GM23248 (cell line): ENCODE measurements around the gene PLEKHA5. TPM values are rescaled to one million over a fixed set of nuclear protein-coding genes. Genes with fewer than 3 reads are reported as not detected.

Experiments used
- DNase-seq: peaks from one replicate; pipeline ENCODE4 v3.0.0-alpha.2; 2015
- H2AFZ ChIP-seq: fragments of 200-600 bp; sonication (generic); 2 replicates; pipeline ENCODE4 v1.6.1; 2016; ENCODE audit warnings: antibody characterized with exemption
- H3F3A ChIP-seq: fragments of 200-600 bp; sonication (generic); 2 replicates; pipeline ENCODE4 v1.6.1; 2016; ENCODE audit warnings: mild to moderate bottlenecking, antibody characterized with exemption, mixed run types; ENCODE audit not compliant: insufficient read depth
- H3K27ac ChIP-seq: fragments of 200-600 bp; sonication (generic); 2 replicates; pipeline ENCODE4 v1.5.1; 2016; ENCODE audit warnings: mild to moderate bottlenecking
- H3K27me3 ChIP-seq: fragments of 200-600 bp; sonication (generic); replicated peaks from 2 replicates; pipeline ENCODE4 v1.6.1; 2016; ENCODE audit warnings: mild to moderate bottlenecking; ENCODE audit not compliant: insufficient read depth
- H3K36me3 ChIP-seq: fragments of 200-600 bp; sonication (generic); 2 replicates; pipeline ENCODE4 v1.6.1; 2016; ENCODE audit warnings: low read depth, mild to moderate bottlenecking
- H3K4me1 ChIP-seq: fragments of 200-600 bp; sonication (generic); 2 replicates; pipeline ENCODE4 v1.6.1; 2016; ENCODE audit warnings: mild to moderate bottlenecking; ENCODE audit not compliant: insufficient read depth
- H3K4me2 ChIP-seq: fragments of 200-600 bp; sonication (generic); one replicate; pipeline ENCODE4 v1.6.1; 2016; ENCODE audit warnings: mild to moderate bottlenecking; ENCODE audit not compliant: unreplicated experiment
- H3K4me3 ChIP-seq: fragments of 200-600 bp; sonication (generic); 2 replicates; pipeline ENCODE4 v1.5.1; 2016; ENCODE audit warnings: mild to moderate bottlenecking
- H3K79me2 ChIP-seq: fragments of 200-600 bp; sonication (generic); 2 replicates; pipeline ENCODE4 v1.6.1; 2016; ENCODE audit warnings: mild to moderate bottlenecking; ENCODE audit not compliant: insufficient read depth
- H3K9ac ChIP-seq: fragments of 200-600 bp; sonication (generic); 2 replicates; pipeline ENCODE4 v1.6.1; 2016; ENCODE audit warnings: mild to moderate bottlenecking
- H3K9me2 ChIP-seq: fragments of 200-600 bp; sonication (generic); 2 replicates; pipeline ENCODE4 v1.6.1; 2016; ENCODE audit warnings: mixed run types, mild to moderate bottlenecking, moderate library complexity; ENCODE audit not compliant: insufficient read depth
- H3K9me3 ChIP-seq: fragments of 200-600 bp; sonication (generic); one replicate; pipeline ENCODE4 v1.6.1; 2017; ENCODE audit warnings: low read depth
- H4K20me1 ChIP-seq: fragments of 200-600 bp; sonication (generic); 2 replicates; pipeline ENCODE4 v1.6.0; 2016; ENCODE audit not compliant: insufficient read depth
- EZH2 ChIP-seq: fragments of 200-600 bp; sonication (generic); IDR thresholded peaks from 2 replicates; pipeline ENCODE4 v1.6.1; 2018; ENCODE audit warnings: antibody characterized with exemption, mild to moderate bottlenecking; ENCODE audit not compliant: insufficient read depth, poor library complexity, severe bottlenecking
- EZH2phosphoT487 ChIP-seq: fragments of 200-600 bp; sonication (generic); IDR thresholded peaks from 2 replicates; pipeline ENCODE4 v1.6.1; 2018; ENCODE audit warnings: antibody characterized with exemption, moderate library complexity, mild to moderate bottlenecking, low read depth; ENCODE audit not compliant: insufficient read depth
- WGBS, 2 experiments: methylation state at CpG; one replicate each; pipeline ENCODE4 v1.1.6; 2015 to 2017; ENCODE audit warnings: low lambda C conversion rate in 2 of 2, low coverage in 1 of 2; ENCODE audit errors: missing lambda C conversion rate in 2 of 2; 5-methylcytosine and 5-hydroxymethylcytosine counted together
- in situ Hi-C: fragments of 300-500 bp; cut with MboI; formaldehyde crosslinking; loops from 2 replicates; pipeline ENCODE4 v1.15.0; 2020
- polyA plus RNA-seq: library from polyadenylated mRNA; unstranded; fragments of >200 nt; fragmentation: Nextera tagmentation; extraction: Ambion mirVana; gene quantifications from 2 replicates; pipeline ENCODE4 v1.2.1, GENCODE V29; 2016
- total RNA-seq: library from RNA; depleted of rRNA; stranded (reverse); fragments of >200 nt; shearing (Covaris generic); gene quantifications from 2 replicates; pipeline ENCODE4 v1.2.3, GENCODE V29; 2014

Gene PLEKHA5
- total and polyA plus RNA-seq, 2 experiments from 2014 or later = 10.0 to 12.1 TPM

GRCh38 chr12:19186722-19187661, 57.5 kb downstream of the PLEKHA5 start:
- WGBS, 2 experiments = 55 to 56% methylated on average over 4 of the region's 4 CpGs
- H3K4me3 ChIP-seq = peak overlapping the region; percentile 49
- no peaks in the 10 kb centered on the region for H3K9me2 ChIP-seq
- peak overlapping the region; percentile 70 for H3K4me2 ChIP-seq
- no peaks in the 10 kb centered on the region for H3K9me3 ChIP-seq
- H2AFZ ChIP-seq = peak overlapping the region; percentile 58
- no peaks in the 10 kb centered on the region for H3K27me3 ChIP-seq
- in situ Hi-C loops = no loop called here
- DNase-seq = peak; percentile 75
- no peaks in the 10 kb centered on the region for H3K36me3 ChIP-seq
- no peak for TF ChIP-seq EZH2
- TF ChIP-seq EZH2phosphoT487 = no peak
- peaks cover 40% of the 10 kb centered on the region for H3K4me1 ChIP-seq
- H4K20me1 ChIP-seq = 0 out of 2 replicates have a peak, but pooled peaks cover 3% of the 10 kb centered on the region
- H3K9ac ChIP-seq = no peak overlapping the region
- peaks cover 13% of the 10 kb centered on the region for H3K79me2 ChIP-seq
- no peak overlapping the region for H3K27ac ChIP-seq
- peaks cover 16% of the 10 kb centered on the region for H3F3A ChIP-seq

GRCh38 chr12:19189522-19189921, 60.0 kb downstream of the PLEKHA5 start:
- H3K36me3 ChIP-seq = no peaks in the 10 kb centered on the region
- no peak overlapping the region for H3K27ac ChIP-seq
- H3K4me2 ChIP-seq = no peak overlapping the region
- no peak overlapping the region for H3K4me3 ChIP-seq
- H3K79me2 ChIP-seq = peaks cover 15% of the 10 kb centered on the region
- H3K27me3 ChIP-seq = no peaks in the 10 kb centered on the region
- H3F3A ChIP-seq = peaks cover 16% of the 10 kb centered on the region
- H4K20me1 ChIP-seq = 0 out of 2 replicates have a peak, but pooled peaks cover 3% of the 10 kb centered on the region
- peaks cover 40% of the 10 kb centered on the region for H3K4me1 ChIP-seq
- peak; percentile 21 for DNase-seq
- whole genome bisulfite sequencing, 2 experiments = 3 to 25% methylated on average over 1 of the region's 1 CpG
- no peak overlapping the region for H3K9ac ChIP-seq
- H2AFZ ChIP-seq = no peak overlapping the region
- no peak for TF ChIP-seq EZH2phosphoT487
- no peak for TF ChIP-seq EZH2
- H3K9me2 ChIP-seq = no peaks in the 10 kb centered on the region
- in situ Hi-C loops = no loop called here
- no peaks in the 10 kb centered on the region for H3K9me3 ChIP-seq

DNA sequence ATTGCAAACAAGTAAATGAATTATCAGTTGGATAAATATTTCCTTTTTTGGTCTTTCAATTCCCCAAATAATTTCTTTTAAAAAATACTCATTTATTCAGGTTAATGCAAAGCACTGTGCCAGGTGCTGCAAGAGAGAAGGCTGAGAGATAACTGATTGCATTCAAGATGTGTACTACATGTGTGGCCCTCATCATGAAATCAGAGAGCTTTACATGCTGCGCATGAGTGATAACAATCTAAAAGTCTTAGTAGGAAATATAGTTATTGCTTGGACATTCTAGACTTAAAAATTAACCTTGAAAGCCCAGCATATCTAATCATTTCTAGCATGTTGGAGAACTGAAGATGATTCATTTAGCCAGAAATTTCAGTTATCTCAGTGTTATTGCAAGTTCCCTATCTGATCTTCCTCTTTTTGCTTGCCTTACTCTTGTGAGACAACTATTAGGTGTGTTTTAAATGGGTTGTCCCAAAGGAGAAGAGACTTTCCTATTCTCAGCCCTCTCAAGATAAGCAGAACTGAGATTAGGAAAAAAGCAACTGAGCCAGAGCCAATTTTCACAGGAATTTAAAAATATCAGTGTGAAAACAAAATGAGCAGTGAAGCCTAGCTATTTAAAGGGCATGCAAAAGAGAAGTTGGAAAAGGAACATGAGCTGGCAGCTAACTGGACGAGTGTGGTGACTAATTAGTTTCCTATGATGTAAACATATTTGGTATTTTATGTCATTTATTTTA, 60.9 kb downstream of the PLEKHA5 start:
- H3K79me2 ChIP-seq = peaks cover 17% of the 10 kb centered on the region
- H3K27ac ChIP-seq = peak overlapping the region; percentile 50
- in situ Hi-C loops = no loop called here
- peak overlapping the region; percentile 57 for H3K4me2 ChIP-seq
- 0 out of 2 replicates have a peak, but pooled peaks cover 3% of the 10 kb centered on the region for H4K20me1 ChIP-seq
- DNase-seq = peak; percentile 80
- WGBS, 2 experiments = 50 to 53% methylated on average over 2 of the region's 2 CpGs
- H3F3A ChIP-seq = peaks cover 16% of the 10 kb centered on the region
- no peak overlapping the region for H3K9ac ChIP-seq
- TF ChIP-seq EZH2 (no peak), EZH2phosphoT487 (no peak)
- no peaks in the 10 kb centered on the region for H3K36me3 ChIP-seq
- H3K27me3 ChIP-seq = no peaks in the 10 kb centered on the region
- H3K9me2 ChIP-seq = no peaks in the 10 kb centered on the region
- H3K4me1 ChIP-seq = peaks cover 40% of the 10 kb centered on the region
- H2AFZ ChIP-seq = no peak overlapping the region
- H3K4me3 ChIP-seq = no peak overlapping the region
- H3K9me3 ChIP-seq = no peaks in the 10 kb centered on the region

DNA sequence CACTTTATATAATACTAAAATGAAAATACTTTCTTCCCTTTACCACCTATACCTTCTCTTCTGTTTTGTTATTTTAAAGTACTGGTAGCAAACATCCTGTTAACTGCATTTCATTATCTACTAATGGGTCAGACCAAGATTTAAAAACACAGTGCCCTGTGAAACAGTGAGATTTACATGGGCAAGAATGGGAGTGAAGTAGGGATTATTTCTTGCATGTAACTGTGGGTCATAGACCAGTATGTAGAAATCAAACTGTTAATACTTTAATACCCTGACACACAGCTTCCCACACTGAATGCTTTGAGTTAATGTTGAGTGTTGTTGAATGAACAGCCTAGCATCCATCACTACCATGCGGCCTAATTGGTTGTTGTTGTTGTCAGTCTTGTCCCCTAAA, 61.6 kb downstream of the PLEKHA5 start:
- WGBS, 2 experiments = 59 to 67% methylated on average over 1 of the region's 1 CpG
- Histone ChIP-seq H3K4me2 (no peak overlapping the region), H3K9me3 (no peaks in the 10 kb centered on the region), H3K9ac (no peak overlapping the region), H3K4me1 (peaks cover 40% of the 10 kb centered on the region), H3F3A (peaks cover 16% of the 10 kb centered on the region), H3K27me3 (no peaks in the 10 kb centered on the region), H2AFZ (no peak overlapping the region), H3K27ac (peak overlapping the region; percentile 50), H3K4me3 (no peak overlapping the region), H3K9me2 (no peaks in the 10 kb centered on the region), H3K79me2 (peaks cover 21% of the 10 kb centered on the region), H3K36me3 (no peaks in the 10 kb centered on the region), H4K20me1 (0 out of 2 replicates have a peak, but pooled peaks cover 3% of the 10 kb centered on the region)
- in situ Hi-C loops = no loop called here
- DNase-seq = no peak
- TF ChIP-seq EZH2phosphoT487 (no peak), EZH2 (no peak)
